NT2/D1 (cell line): Measurements from ENCODE around the gene CFHR4.

ENCODE experiments used
- SUZ12 ChIP-seq: IDR thresholded peaks from 2 replicates; pipeline ENCODE4 v1.6.1; 2011; ENCODE audit not compliant: insufficient read length, insufficient read depth; ENCODE audit errors: extremely low read depth
- ZNF274 ChIP-seq: IDR thresholded peaks from 2 replicates; pipeline ENCODE4 v1.6.1; 2011; ENCODE audit warnings: mild to moderate bottlenecking, low read depth, low read length

DNA sequence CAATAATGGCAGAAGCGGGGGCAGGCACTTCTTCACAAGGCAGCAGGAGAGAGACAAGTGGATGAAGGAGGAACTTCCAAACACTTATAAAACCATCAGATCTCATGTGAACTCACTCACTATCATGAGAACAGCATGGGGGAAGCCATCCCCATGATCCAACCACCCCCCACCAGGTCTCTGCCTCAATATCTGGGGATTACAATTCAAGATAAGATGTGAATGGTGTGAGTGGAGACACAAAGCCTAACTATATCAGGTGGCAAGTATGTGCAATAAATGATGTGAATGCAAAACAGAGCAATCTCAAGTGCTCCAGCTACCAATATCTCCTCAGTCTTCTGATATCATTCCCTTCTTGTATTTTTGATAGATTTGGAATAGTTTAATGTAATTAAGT is 68.1 kb downstream of the CFHR4 start:
- TF ChIP-seq SUZ12 = no peak
- TF ChIP-seq ZNF274 = no peak
